Keratinocyte (primary cell): Measurements from ENCODE around the gene UFSP1. TPM values are rescaled to one million over a fixed set of nuclear protein-coding genes. Genes with fewer than 3 reads are reported as not detected.

Source experiments
- DNase-seq: peaks from one replicate; pipeline ENCODE4 v3.0.0-alpha.2; 2011; ENCODE audit warnings: low read depth, missing footprints, low spot score
- FAIRE-seq: peaks from 2 replicates; lab custom pipeline; 2011; peaks lifted over from hg19 to GRCh38; lab: Jason Lieb, UNC
- H2AFZ ChIP-seq: 2 replicates; pipeline ENCODE4 v1.6.0; 2012; ENCODE audit warnings: low read length, control low read depth, inconsistent platforms; ENCODE audit not compliant: control insufficient read depth
- H3K27ac ChIP-seq: 2 replicates; pipeline ENCODE4 v1.5.1; 2011; ENCODE audit warnings: low read length; ENCODE audit not compliant: control insufficient read depth, insufficient read depth
- H3K27me3 ChIP-seq: 3 replicates; pipeline ENCODE4 v1.6.0; 2011; ENCODE audit warnings: low read length; ENCODE audit not compliant: control insufficient read depth, insufficient read depth; ENCODE audit errors: extremely low read depth
- H3K36me3 ChIP-seq, 2 experiments: 2 replicates in 1 of 2; 3 replicates in 1 of 2; pipeline ENCODE4 v1.5.1; 2011; ENCODE audit warnings: low read length in 2 of 2, mild to moderate bottlenecking in 1 of 2; ENCODE audit not compliant: control insufficient read depth in 2 of 2, insufficient read depth in 2 of 2; ENCODE audit errors: extremely low read depth in 1 of 2
- H3K4me1 ChIP-seq: 3 replicates; pipeline ENCODE4 v1.5.1; 2011; ENCODE audit warnings: low read length; ENCODE audit not compliant: control insufficient read depth, insufficient read depth; ENCODE audit errors: extremely low read depth
- H3K4me2 ChIP-seq: 3 replicates; pipeline ENCODE4 v1.6.0; 2011; ENCODE audit warnings: low read depth, low read length; ENCODE audit not compliant: control insufficient read depth, insufficient read depth; ENCODE audit errors: extremely low read depth
- H3K4me3 ChIP-seq, 3 experiments: fragments of 200-600 bp in 1 of 3; sonication (generic) in 1 of 3; 2 replicates in 2 of 3; 3 replicates in 1 of 3; pipeline ENCODE4 v1.5.1; 2011 to 2016; ENCODE audit warnings: low read length in 3 of 3, mild to moderate bottlenecking in 3 of 3, control low read depth in 2 of 3, inconsistent platforms in 1 of 3, low read depth in 1 of 3, mixed read lengths in 1 of 3, mixed run types in 1 of 3, moderate library complexity in 1 of 3; ENCODE audit not compliant: control insufficient read depth in 2 of 3, insufficient read depth in 2 of 3; ENCODE audit errors: extremely low read depth in 1 of 3
- H3K79me2 ChIP-seq: 2 replicates; pipeline ENCODE4 v1.6.0; 2012; ENCODE audit warnings: low read length; ENCODE audit not compliant: control insufficient read depth, insufficient read depth
- H3K9ac ChIP-seq: 3 replicates; pipeline ENCODE4 v1.6.0; 2011; ENCODE audit warnings: low read length; ENCODE audit not compliant: control insufficient read depth, insufficient read depth; ENCODE audit errors: extremely low read depth
- H3K9me1 ChIP-seq: 3 replicates; pipeline ENCODE4 v1.6.0; 2011; ENCODE audit warnings: low read length; ENCODE audit not compliant: control insufficient read depth, insufficient read depth; ENCODE audit errors: extremely low read depth
- H3K9me3 ChIP-seq: 2 replicates; pipeline ENCODE4 v1.5.1; 2012; ENCODE audit warnings: low read depth, low read length; ENCODE audit not compliant: control insufficient read depth
- H4K20me1 ChIP-seq: 3 replicates; pipeline ENCODE4 v1.6.0; 2011; ENCODE audit warnings: low read length; ENCODE audit not compliant: control insufficient read depth, insufficient read depth; ENCODE audit errors: extremely low read depth
- CTCF ChIP-seq, 3 experiments: IDR thresholded peaks in 1 of 3; conservative IDR thresholded peaks in 1 of 3; optimal IDR thresholded peaks in 1 of 3; 2 replicates in 2 of 3; 3 replicates in 1 of 3; pipeline versions ENCODE3 to v1.5.1; 2011; ENCODE audit warnings: low read length in 3 of 3, mild to moderate bottlenecking in 3 of 3, moderate library complexity in 2 of 3, control low read depth in 1 of 3, inconsistent platforms in 1 of 3; ENCODE audit not compliant: insufficient read depth in 2 of 3; ENCODE audit errors: extremely low read depth in 1 of 3
- EZH2 ChIP-seq: IDR thresholded peaks from one replicate; pipeline ENCODE4 v1.6.1; 2012; ENCODE audit warnings: inconsistent platforms, mild to moderate bottlenecking, low read length, moderate library complexity
- dilution Hi-C: fragments of 300-500 bp; cut with MboI; formaldehyde crosslinking; loops from one replicate; pipeline ENCODE4 v1.7.0; 2020; ENCODE audit warnings: low sequenced_read_pairs; ENCODE audit not compliant: extremely low pct_ligation_motif_present
- polyA plus RNA-seq, 5 experiments: library from polyadenylated mRNA; depleted of rRNA in 3 of 5; stranded (reverse) in 3 of 5; stranded (forward) in 1 of 5; unstranded in 1 of 5; fragments of >200 nt; gene quantifications; 1 replicate in 1 of 5; 2 replicates in 3 of 5; 3 replicates in 1 of 5; pipeline versions ENCODE4 v1.2.1 to v1.2.3, GENCODE V29; 2011 to 2012; ENCODE audit warnings: missing spikeins in 2 of 5, low read depth in 1 of 5, low replicate concordance in 1 of 5

The UFSP1 gene
- polyA plus RNA-seq, 1 donor (not counting 4 experiments of a cell fraction or from before 2014, with no cell fraction given), result 1.0 TPM

GRCh38 chr7:100914879-100915447 is 25.4 kb upstream of the UFSP1 start:
- H3K27me3 ChIP-seq, result no peaks in the 10 kb centered on the region
- H4K20me1 ChIP-seq, result no peaks in the 10 kb centered on the region
- H2AFZ ChIP-seq, result no peak overlapping the region
- dilution Hi-C loops, result no loop called here
- peaks cover 4% of the 10 kb centered on the region for H3K4me1 ChIP-seq
- no peak overlapping the region for H3K27ac ChIP-seq
- H3K9me1 ChIP-seq, result no peaks in the 10 kb centered on the region
- FAIRE-seq (no peak), DNase-seq (no peak)
- H3K36me3 ChIP-seq, result no peaks in the 10 kb centered on the region
- no peaks in the 10 kb centered on the region for H3K9me3 ChIP-seq
- H3K9ac ChIP-seq, result no peak overlapping the region
- no peak overlapping the region for H3K4me2 ChIP-seq
- H3K79me2 ChIP-seq, result no peaks in the 10 kb centered on the region
- no peak for TF ChIP-seq EZH2
- TF ChIP-seq CTCF (optimal IDR thresholded peaks at IDR 0.05 in 1 of 3, IDR thresholded peaks at IDR 0.05 in 1 of 3, conservative IDR thresholded peaks at IDR 0.05 in 1 of 3; ENCODE audit: extremely low read depth in 1 of 3, insufficient read depth in 2 of 3, low read length in 3 of 3), result no peak
- no peak overlapping the region for H3K4me3 ChIP-seq

GRCh38 chr7:100914208-100914878 is 24.8 kb upstream of the UFSP1 start:
- H3K27ac ChIP-seq, result no peak overlapping the region
- H3K4me2 ChIP-seq, result no peak overlapping the region
- H3K36me3 ChIP-seq, result no peaks in the 10 kb centered on the region
- H3K27me3 ChIP-seq, result no peaks in the 10 kb centered on the region
- FAIRE-seq (no peak), DNase-seq (no peak)
- H3K9me1 ChIP-seq, result no peaks in the 10 kb centered on the region
- dilution Hi-C loops, result no loop called here
- TF ChIP-seq CTCF (optimal IDR thresholded peaks at IDR 0.05 in 1 of 3, IDR thresholded peaks at IDR 0.05 in 1 of 3, conservative IDR thresholded peaks at IDR 0.05 in 1 of 3; ENCODE audit: extremely low read depth in 1 of 3, insufficient read depth in 2 of 3, low read length in 3 of 3), result no peak
- no peak for TF ChIP-seq EZH2
- peaks cover 4% of the 10 kb centered on the region for H3K4me1 ChIP-seq
- no peaks in the 10 kb centered on the region for H3K9me3 ChIP-seq
- no peak overlapping the region for H3K4me3 ChIP-seq
- no peak overlapping the region for H3K9ac ChIP-seq
- H3K79me2 ChIP-seq, result no peaks in the 10 kb centered on the region
- no peak overlapping the region for H2AFZ ChIP-seq
- H4K20me1 ChIP-seq, result no peaks in the 10 kb centered on the region
